Small intestine (tissue), 7 donors: ENCODE measurements around the gene HELZ2. TPM values are rescaled to one million over a fixed set of nuclear protein-coding genes. Genes with fewer than 3 reads are reported as not detected.

Source experiments
- DNase-seq, 2 donors: peaks; one replicate each; pipeline versions ENCODE4 v3.0.0 to v3.0.0-alpha.2; 2013
- FAIRE-seq: peaks from 2 replicates; lab custom pipeline; 2012; peaks lifted over from hg19 to GRCh38; lab: Jason Lieb, UNC
- H3K27ac ChIP-seq, 3 donors: one replicate each; pipeline ENCODE4 v1.5.1; 2013; ENCODE audit warnings: low read length in 2 of 3, mild to moderate bottlenecking in 2 of 3, control low read depth in 1 of 3, inconsistent platforms in 1 of 3, low read depth in 1 of 3, moderate library complexity in 1 of 3
- H3K27me3 ChIP-seq, 3 donors: one replicate each; pipeline ENCODE4 v1.6.1; 2013; ENCODE audit warnings: low read length in 3 of 3, inconsistent platforms in 1 of 3; ENCODE audit not compliant: control insufficient read depth in 3 of 3, insufficient read depth in 3 of 3
- H3K36me3 ChIP-seq, 3 donors: one replicate each; pipeline ENCODE4 v1.6.1; 2013; ENCODE audit warnings: low read length in 3 of 3, inconsistent platforms in 1 of 3, low read depth in 1 of 3, mild to moderate bottlenecking in 1 of 3, moderate library complexity in 1 of 3; ENCODE audit not compliant: control insufficient read depth in 3 of 3, insufficient read depth in 2 of 3
- H3K4me1 ChIP-seq, 3 donors: one replicate each; pipeline ENCODE4 v1.6.1; 2013; ENCODE audit warnings: low read length in 2 of 3, inconsistent platforms in 1 of 3, low read depth in 1 of 3, mild to moderate bottlenecking in 1 of 3, moderate library complexity in 1 of 3; ENCODE audit not compliant: control insufficient read depth in 3 of 3, insufficient read depth in 2 of 3
- H3K4me3 ChIP-seq, 3 donors: one replicate each; pipeline ENCODE4 v1.5.1; 2013; ENCODE audit warnings: low read length in 3 of 3, control low read depth in 1 of 3, inconsistent platforms in 1 of 3, low read depth in 1 of 3, mild to moderate bottlenecking in 1 of 3, moderate library complexity in 1 of 3
- H3K9me3 ChIP-seq, 2 donors: one replicate each; pipeline ENCODE4 v1.6.1; 2013; ENCODE audit warnings: low read depth in 1 of 2, low read length in 1 of 2; ENCODE audit not compliant: control insufficient read depth in 2 of 2, insufficient read depth in 1 of 2
- WGBS, 3 donors: extraction: QIAGEN DNeasy Blood & Tissue Kit; methylation state at CpG; one replicate each; pipeline ENCODE4 v1.1.7; 2013; 5-methylcytosine and 5-hydroxymethylcytosine counted together
- polyA plus RNA-seq, 4 donors: library from polyadenylated mRNA; stranded (reverse) in 3 of 4; unstranded in 1 of 4; fragments of 200-250 nt in 3 of 4; fragments of 120-200 nt in 1 of 4; gene quantifications; one replicate each; pipeline versions ENCODE4 v1.2.1 to v1.2.3, GENCODE V29; 2013
- donor health status: healthy with polysubstance abuse.
- donor health status: control.
- donor health status: control.
- donor health status: Bipolar disorder and iron deficiency.
- donor health status: healthy.

HELZ2 gene
- polyA plus RNA-seq, 4 donors = 3.8 to 14.2 (median 9.4) TPM

DNA sequence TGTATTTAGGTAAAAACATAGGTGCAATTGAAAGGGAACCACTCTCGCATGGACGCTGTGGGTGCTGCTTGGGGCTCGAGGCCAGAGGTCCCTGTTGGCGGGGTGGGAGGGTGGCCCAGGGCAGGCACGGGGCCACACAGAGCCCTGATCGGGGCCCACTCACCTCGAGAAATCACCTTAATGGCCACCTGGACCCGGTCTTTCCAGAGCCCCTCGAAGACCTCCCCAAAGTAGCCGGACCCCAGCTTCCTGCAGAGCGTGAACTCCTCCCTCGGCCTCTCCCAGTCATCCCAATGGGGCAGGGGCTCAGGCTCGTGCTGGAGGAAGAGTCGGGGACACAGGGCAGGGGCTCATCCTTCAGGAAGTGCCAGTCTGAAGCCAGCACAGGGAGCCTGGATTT is 40.7 kb downstream of the HELZ2 start:
- Histone ChIP-seq H3K27me3 (peaks cover 0 to 12% (median 0%) of the 10 kb centered on the region in 3 donors), H3K4me1 (peaks cover 0 to 33% (median under 1%) of the 10 kb centered on the region in 3 donors), H3K9me3 (no peaks in the 10 kb centered on the region), H3K4me3 (no peak overlapping the region), H3K27ac (peak overlapping the region in 1 of 3 donors; percentile 97), H3K36me3 (no peaks in the 10 kb centered on the region)
- WGBS, 3 donors = 79 to 84% (median 82%) methylated on average over 12 to 14 of the region's 14 CpGs
- DNase-seq = no peak
- no peak for FAIRE-seq

DNA sequence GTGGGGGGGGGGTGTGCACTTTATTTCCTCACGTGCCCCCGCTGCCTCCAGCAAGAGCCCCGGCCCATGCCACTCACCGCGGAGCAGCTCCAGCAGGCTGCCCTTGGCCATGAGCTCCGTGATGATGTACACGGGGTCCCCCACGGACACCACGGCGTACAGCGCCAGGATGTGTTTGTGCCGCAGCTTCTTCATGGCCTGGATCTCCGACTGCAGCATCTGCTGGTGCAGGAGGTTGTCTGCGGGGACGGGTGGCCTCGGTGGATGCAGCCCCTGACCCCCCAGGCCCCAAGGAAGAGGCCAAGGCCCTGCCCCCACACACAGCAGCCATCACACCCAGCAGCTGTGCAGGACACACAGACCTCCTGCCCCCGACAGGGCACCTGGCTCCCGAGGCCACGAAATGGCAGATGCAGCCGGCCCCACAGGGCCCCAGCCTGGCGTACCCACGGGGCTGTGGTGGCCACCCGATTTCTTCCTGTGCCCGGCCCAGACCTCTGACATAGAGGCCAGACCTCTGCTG is 41.5 kb downstream of the HELZ2 start:
- 79 to 86% (median 80%) methylated on average over 22 to 24 of the region's 24 CpGs for WGBS, 3 donors
- Histone ChIP-seq H3K4me1 (peaks cover 0 to 30% (median 0%) of the 10 kb centered on the region in 3 donors), H3K36me3 (no peaks in the 10 kb centered on the region), H3K27me3 (peaks cover 0 to 12% (median 0%) of the 10 kb centered on the region in 3 donors), H3K4me3 (no peak overlapping the region), H3K9me3 (no peaks in the 10 kb centered on the region), H3K27ac (no peak overlapping the region)
- DNase-seq (no peak), FAIRE-seq (no peak)

DNA sequence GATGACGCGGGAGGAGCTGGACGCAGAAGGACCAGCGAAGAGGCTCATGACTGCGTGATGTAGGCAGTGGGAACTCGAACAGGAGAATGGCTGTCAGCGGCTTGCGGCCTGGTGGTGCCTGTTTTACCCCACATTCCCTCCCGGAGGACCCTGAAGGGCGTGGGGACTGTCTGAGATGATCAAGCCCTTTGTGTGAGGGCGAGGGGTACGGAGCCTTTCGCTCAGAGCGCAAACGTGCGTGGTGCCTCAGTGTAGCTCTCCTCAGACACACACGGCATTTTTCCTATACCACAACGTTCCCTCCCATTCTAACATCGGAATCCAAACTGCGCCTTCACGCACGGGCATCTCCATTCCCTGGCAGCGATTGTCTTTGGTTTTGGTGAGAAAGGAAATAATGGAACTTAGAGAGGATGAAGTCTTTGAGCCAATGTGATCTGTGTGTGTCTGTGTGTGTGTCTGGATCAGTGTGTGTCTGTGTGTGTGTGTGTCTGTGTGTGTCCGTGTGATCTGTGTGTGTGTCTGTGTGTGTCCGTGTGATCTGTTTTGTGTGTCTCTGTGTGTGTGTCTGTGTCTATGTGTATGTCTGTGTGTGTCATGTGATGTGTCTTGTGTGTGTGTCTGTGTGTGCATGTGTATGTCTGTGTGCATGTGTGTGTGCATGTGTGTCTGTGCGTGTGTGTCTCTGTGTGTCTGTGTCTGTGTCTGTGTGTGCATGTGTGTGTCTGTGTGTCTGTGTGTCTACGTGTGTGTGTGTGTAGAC is 42.2 kb downstream of the HELZ2 start:
- peaks cover 0 to 12% (median 0%) of the 10 kb centered on the region in 3 donors for H3K27me3 ChIP-seq
- FAIRE-seq = no peak
- H3K9me3 ChIP-seq = no peaks in the 10 kb centered on the region
- H3K4me3 ChIP-seq = no peak overlapping the region
- no peak overlapping the region for H3K27ac ChIP-seq
- WGBS, 3 donors = 84 to 86% (median 84%) methylated on average over 27 of the region's 27 CpGs
- no peaks in the 10 kb centered on the region for H3K36me3 ChIP-seq
- H3K4me1 ChIP-seq = peaks cover 0 to 25% (median 0%) of the 10 kb centered on the region in 3 donors
- no peak for DNase-seq

DNA sequence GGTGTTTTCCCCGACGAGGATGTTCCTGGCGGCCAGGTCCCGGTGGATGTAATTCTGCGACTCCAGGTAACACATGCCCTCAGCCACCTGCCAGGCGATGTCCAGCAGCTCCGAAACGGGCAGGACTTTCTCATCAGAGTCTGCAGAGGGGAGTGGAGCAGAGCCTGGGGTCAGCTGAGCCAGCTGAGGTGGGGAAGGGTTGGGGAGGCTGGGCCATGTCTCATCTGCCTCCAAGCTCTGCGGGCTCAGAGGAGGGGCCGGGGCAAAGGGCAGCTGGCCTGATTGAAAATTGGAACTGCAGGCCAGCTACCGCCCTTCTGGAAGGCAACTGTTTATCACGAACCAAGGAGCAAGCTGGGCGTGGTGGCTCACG is 43.3 kb downstream of the HELZ2 start:
- 12 to 51% (median 35%) methylated on average over 14 of the region's 14 CpGs for WGBS, 3 donors
- Histone ChIP-seq H3K4me3 (peak overlapping the region in 1 of 3 donors; percentile 36), H3K27ac (peak overlapping the region in 1 of 3 donors; percentile 18), H3K9me3 (no peaks in the 10 kb centered on the region), H3K27me3 (peaks cover 0 to 12% (median 0%) of the 10 kb centered on the region in 3 donors), H3K4me1 (peaks cover 0 to 25% (median 0%) of the 10 kb centered on the region in 3 donors), H3K36me3 (no peaks in the 10 kb centered on the region)
- DNase-seq (peak; percentile 73 to 93), FAIRE-seq (no peak)

DNA sequence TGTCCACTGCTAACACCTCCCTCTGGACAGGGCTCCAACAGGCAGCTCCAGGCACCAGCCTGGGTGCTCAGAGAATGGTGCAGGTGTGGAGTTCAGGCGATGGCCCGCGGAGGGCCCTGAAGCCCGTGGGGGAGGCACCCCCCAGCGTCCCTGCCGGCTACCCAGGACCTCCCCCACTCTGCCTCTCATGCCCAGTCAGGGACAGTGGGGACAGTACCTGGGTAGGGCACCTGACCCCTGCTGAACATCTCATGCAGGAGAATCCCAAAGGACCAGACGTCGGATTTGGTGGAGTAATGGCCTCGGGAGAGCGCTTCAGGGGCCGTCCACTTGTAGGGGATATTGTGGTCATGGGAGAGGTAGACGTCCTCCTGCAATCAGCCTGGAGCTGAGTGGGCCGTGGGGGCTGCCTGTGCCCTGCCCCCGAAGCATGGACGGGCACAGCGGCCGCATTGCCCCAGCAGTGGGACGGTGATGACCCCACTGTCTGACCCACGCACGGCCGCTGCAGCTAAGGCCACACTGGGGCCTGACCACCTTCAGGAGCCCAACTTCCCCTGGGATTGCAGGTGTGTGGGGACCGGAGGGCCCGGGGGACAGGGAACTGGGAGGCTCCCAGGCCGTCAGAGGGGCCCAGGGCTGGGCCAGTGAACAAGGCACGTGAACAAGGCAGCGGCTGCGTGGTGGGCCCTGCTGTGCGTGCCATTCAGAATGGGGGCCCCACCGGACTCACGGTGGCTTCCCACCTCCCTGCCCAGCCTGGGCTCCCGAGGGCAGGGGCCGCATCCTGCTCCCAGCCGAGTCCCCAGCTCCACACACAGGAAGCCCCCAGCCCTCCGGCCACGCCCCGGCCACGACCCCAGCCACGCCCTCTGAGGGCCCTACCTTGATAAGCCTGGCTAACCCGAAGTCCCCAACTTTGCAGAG is 43.9 kb downstream of the HELZ2 start:
- Histone ChIP-seq H3K27ac (peak overlapping the region in 1 of 3 donors; percentile 18), H3K27me3 (peaks cover 0 to 9% (median 0%) of the 10 kb centered on the region in 3 donors), H3K9me3 (no peaks in the 10 kb centered on the region), H3K4me3 (peak overlapping the region in 1 of 3 donors; percentile 36), H3K4me1 (peaks cover 0 to 21% (median 0%) of the 10 kb centered on the region in 3 donors), H3K36me3 (no peaks in the 10 kb centered on the region)
- FAIRE-seq = no peak
- 42 to 69% (median 58%) methylated on average over 31 to 39 of the region's 39 CpGs for WGBS, 3 donors
- DNase-seq = peak in 1 of 2 donors; percentile 23

DNA sequence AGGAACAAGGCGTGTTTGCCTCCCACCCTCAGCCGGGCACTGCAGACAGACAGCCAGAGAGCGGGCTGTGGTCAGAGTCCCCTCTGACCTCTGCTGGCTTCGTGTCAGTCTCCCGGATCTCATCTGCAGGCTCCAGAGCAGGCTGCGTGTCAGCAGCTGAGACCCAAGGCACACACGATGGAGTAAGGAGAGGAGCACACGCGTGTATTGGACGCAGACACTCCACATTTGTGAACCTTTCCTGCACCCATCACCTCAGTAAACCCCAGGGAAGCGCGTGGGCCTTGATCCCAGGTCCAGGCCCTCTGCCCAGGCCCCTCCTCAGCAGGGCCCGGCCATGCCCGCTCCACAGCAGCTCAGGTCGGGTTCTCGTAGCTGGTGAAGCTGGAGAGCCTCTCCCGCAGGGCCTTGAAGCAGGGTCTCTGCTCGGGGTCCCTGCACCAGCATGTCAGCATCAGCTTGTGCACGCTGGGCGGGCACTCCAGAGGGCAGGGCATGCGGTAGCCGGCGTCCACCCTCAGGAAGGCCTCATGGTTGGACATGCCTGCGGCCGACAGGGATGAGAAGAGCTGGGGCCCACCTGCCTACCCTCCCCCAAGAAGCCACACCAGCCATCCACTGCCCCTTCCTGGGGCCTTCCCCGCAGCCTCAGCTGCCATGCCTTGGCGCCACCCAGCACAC is 44.7 kb downstream of the HELZ2 start:
- H3K27ac ChIP-seq = no peak overlapping the region

GRCh38 chr20:63527184-63527583 is 46.9 kb downstream of the HELZ2 start:
- Histone ChIP-seq H3K27ac (no peak overlapping the region), H3K4me3 (no peak overlapping the region), H3K4me1 (peaks cover 0 to 15% (median 1%) of the 10 kb centered on the region in 3 donors), H3K27me3 (peaks cover 0 to 3% (median 0%) of the 10 kb centered on the region in 3 donors), H3K36me3 (peaks cover 0 to 16% (median 0%) of the 10 kb centered on the region in 3 donors), H3K9me3 (peaks cover 0 to 14% of the 10 kb centered on the region in 2 donors)
- WGBS, 3 donors = 66 to 85% (median 76%) methylated on average over 9 of the region's 9 CpGs
- DNase-seq (no peak), FAIRE-seq (no peak)

More for the DNA sequence above, 44.7 kb downstream of the HELZ2 start:
- H3K4me3 ChIP-seq = no peak overlapping the region
- DNase-seq (peak in 1 of 2 donors; percentile 18), FAIRE-seq (no peak)
- no peaks in the 10 kb centered on the region for H3K9me3 ChIP-seq
- H3K4me1 ChIP-seq = peaks cover 0 to 14% (median 0%) of the 10 kb centered on the region in 3 donors
- no peaks in the 10 kb centered on the region for H3K36me3 ChIP-seq
- H3K27me3 ChIP-seq = peaks cover 0 to 8% (median 0%) of the 10 kb centered on the region in 3 donors
- 52 to 73% (median 63%) methylated on average over 25 to 27 of the region's 27 CpGs for WGBS, 3 donors
